GM19452 (cell line): ENCODE results near the gene BSG.

Source experiments
- ATAC-seq: cut with Tn5 transposase; IDR thresholded peaks from one replicate; pipeline ENCODE4 v1.9.1; 2021; ENCODE audit not compliant: unreplicated experiment

Gene BSG

GRCh38 chr19:539429-540030, 32.9 kb upstream of the BSG start:
- no peak for ATAC-seq

DNA sequence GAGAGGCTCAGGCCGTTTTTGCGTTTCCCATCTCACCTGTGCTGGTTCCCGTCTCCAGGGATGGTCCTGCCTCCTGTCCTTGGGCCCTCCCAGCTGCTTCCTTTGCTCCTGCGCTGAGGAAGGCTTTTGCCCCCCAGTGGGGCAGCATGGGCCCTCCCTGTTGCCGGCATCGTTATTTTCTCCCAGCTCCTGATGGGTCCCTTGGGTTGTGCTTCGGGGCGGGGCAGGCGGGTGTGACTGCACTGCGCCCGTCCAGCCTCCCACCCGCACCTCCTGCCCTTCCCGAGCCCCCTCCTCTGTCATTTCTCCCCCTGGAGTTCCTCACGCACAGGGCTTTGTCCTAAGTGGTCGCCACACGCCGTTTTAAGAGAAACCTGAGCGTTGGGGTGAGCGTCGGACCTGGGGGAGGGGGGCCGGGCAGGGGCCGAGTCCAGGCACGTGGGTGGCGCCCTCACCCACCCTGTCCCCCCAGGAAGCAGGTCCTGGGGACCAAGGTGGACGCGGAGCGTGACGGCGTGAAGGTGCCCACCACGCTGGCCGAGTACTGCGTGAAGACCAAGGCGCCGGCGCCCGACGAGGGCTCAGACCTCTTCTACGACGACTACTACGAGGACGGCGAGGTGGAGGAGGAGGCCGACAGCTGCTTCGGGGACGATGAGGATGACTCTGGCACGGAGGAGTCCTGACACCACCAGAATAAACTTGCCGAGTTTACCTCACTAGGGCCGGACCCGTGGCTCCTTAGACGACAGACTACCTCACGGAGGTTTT, 31.3 kb upstream of the BSG start:
- ATAC-seq, result no peak

DNA sequence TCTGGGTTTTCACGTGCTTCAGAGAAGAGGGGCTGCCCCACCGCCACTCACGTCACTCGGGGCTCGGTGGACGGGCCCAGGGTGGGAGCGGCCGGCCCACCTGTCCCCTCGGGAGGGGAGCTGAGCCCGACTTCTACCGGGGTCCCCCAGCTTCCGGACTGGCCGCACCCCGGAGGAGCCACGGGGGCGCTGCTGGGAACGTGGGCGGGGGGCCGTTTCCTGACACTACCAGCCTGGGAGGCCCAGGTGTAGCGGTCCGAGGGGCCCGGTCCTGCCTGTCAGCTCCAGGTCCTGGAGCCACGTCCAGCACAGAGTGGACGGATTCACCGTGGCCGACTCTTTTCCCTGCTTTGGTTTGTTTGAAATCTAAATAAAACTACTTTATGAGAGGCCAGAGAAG, 30.7 kb upstream of the BSG start:
- no peak for ATAC-seq

GRCh38 chr19:542173-542866, 30.1 kb upstream of the BSG start:
- ATAC-seq, result no peak

- no peak for ATAC-seq
Measured at GRCh38 chr19:543910-544608, 28.3 kb upstream of the BSG start, which contains the start of gene GZMM. Gene GZMM, plus strand, starts transcription at chr19:544053. Its CDS starts 19 bp downstream, at chr19:544072.

DNA sequence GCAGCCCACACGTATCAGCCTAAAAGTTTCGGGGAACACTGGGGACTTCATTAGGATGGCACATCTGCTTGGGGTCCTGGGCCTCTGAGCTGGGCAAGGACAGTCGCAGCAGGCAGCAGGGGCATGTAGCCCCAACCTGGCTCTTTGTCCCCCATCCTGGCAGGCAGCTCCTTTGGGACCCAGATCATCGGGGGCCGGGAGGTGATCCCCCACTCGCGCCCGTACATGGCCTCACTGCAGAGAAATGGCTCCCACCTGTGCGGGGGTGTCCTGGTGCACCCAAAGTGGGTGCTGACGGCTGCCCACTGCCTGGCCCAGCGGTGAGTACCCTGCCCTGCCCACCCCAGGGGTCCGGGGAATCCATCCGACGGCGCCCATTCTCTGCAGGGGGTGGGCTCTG, 25.3 kb upstream of the BSG start:
- no peak for ATAC-seq

GRCh38 chr19:547836-548720, 24.3 kb upstream of the BSG start:
- ATAC-seq, result no peak

- no peak for ATAC-seq
Measured at GRCh38 chr19:548886-549830, 23.2 kb upstream of the BSG start.

- ATAC-seq, result no peak
Measured at GRCh38 chr19:554817-555216, 17.6 kb upstream of the BSG start.

- ATAC-seq, result no peak
Measured at GRCh38 chr19:555474-555808, 17.0 kb upstream of the BSG start.

DNA sequence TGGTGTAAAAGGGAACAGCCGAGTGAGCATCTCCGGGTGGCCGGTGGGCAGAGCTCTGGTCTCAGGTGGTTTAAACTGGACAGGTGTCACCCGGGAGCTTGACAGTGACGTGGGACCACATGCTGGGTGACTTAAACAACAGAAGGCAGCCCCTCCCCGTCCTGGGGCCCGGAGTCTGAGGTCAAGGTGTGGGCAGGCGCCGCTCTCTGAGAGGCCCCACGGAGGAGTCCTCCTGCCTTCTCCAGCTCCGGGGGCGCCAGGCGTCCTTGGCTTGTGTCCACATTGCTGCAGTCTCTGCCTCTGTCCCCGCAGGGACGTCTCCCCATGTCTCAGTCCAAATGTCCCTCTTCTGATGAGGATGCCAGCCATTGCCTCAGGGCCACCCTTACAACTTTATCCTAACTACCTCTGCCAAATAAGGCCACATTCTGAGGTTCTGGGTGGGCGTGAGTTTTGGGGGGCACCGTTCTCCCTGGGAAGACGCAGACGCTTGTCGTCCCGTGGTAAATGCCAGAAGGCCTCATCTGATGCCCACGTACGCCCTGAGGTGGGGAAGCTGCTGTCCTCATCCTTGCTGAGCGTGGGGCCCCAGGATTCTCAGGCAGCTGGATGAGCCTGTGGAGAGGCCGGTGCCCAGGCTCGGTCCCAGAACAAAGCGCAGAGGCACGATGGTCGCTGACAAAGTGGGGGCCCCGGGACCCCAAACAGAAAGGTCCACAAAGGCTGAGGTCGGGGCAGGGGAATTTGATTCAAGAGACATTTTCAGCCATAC, 15.6 kb upstream of the BSG start:
- ATAC-seq, result no peak

DNA sequence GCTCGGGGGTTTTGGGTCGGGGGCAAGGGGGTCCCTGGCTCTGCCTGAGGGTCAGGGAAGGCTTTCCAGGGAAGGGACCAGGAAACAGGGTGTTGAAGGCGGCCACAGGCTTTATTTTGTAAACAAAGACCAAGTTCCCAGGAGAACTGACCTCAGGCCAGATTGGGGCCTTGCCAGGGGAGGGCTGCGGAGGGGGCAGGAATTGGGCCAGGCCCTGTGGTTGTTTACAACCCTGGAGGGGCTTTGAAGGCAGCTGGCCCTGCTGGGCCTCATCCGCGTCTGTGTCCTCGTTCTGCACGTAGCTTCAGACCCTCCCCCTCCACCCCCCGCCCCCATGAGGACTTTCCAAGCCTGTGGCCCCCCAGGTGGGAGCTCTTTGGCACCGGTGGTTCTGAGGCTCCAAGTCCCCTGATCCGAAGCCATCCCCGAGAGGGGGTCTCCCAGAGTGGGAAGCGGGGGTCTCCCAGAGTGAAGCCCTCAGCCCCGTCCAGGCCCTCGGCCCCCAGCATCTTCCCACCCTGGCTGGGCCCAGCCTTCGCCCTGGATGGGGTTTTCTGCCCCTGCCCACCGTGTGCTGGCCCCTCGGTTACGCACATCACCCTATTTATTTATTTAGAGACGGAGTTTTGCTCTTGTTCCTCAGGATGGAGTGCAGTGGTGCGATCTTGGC, 13.5 kb upstream of the BSG start:
- ATAC-seq, result no peak

- ATAC-seq, result no peak
Measured at GRCh38 chr19:560121-560520, 12.3 kb upstream of the BSG start.

GRCh38 chr19:566403-566802, 6.0 kb upstream of the BSG start:
- ATAC-seq, result no peak

- ATAC-seq, result no peak
Measured at GRCh38 chr19:566844-567243, 5.6 kb upstream of the BSG start.

GRCh38 chr19:567296-567900, 5.0 kb upstream of the BSG start:
- no peak for ATAC-seq

DNA sequence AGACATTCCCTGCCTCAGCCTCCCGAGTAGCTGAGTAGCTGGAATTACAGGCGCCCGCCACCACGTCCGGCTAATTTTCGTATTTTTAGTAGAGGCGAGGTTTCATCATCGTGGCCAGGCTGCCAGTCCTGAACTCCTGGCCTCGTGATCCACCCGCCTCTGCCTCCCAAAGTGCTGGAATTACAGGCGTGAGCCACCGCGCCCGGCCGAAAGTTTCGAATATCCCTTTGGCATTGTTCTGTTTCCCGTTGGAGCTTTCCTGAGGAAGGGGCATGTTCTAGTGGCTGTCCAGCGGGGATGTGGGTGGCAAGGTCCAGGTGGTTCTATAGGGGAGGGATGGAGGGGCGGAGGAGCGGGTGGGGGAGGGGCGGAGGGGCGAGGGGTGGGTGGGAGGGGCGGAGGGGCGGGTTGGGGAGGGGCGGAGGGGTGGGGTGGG, 2.1 kb upstream of the BSG start:
- no peak for ATAC-seq
